Ovary (tissue), 9 donors: Measurements from ENCODE around the gene SMIM1. TPM values are rescaled to one million over a fixed set of nuclear protein-coding genes. Genes with fewer than 3 reads are reported as not detected.

ENCODE experiments used
- DNase-seq, 5 donors: peaks; one replicate each; pipeline ENCODE4 v3.0.0-alpha.2; 2019 to 2020
- H3K27ac ChIP-seq, 2 donors: fragments of 200-600 bp; one replicate each; pipeline versions ENCODE4 v1.5.1 to v1.8.0; 2019 to 2022
- H3K27me3 ChIP-seq: fragments of 200-600 bp; one replicate; pipeline ENCODE4 v1.8.0; 2022
- H3K36me3 ChIP-seq: fragments of 200-600 bp; sonication (generic); one replicate; pipeline ENCODE4 v1.5.1; 2019
- H3K4me1 ChIP-seq: one replicate; pipeline ENCODE4 v1.8.1; 2013; ENCODE audit warnings: mild to moderate bottlenecking, moderate library complexity; ENCODE audit not compliant: insufficient read depth
- H3K4me3 ChIP-seq: fragments of 200-600 bp; sonication (generic); one replicate; pipeline ENCODE4 v1.5.1; 2017
- H3K9me3 ChIP-seq, 2 donors: fragments of 200-600 bp in 1 of 2; sonication (generic) in 1 of 2; one replicate each; pipeline versions ENCODE4 v1.5.1 to v1.8.1; 2013 to 2019; ENCODE audit warnings: mild to moderate bottlenecking in 1 of 2, moderate library complexity in 1 of 2
- EP300 ChIP-seq: sonication (generic); formaldehyde crosslinking; IDR thresholded peaks from one replicate; pipeline ENCODE4 v1.6.1; 2017; ENCODE audit warnings: antibody characterized with exemption
- POLR2A ChIP-seq: fragments of 450-650 bp; IDR thresholded peaks from one replicate; pipeline ENCODE4 v1.6.1; 2017; ENCODE audit warnings: antibody characterized with exemption, mild to moderate bottlenecking, moderate library complexity
- WGBS, 3 donors: extraction: QIAGEN DNeasy Blood & Tissue Kit in 1 of 3; methylation state at CpG; one replicate each; pipeline versions ENCODE4 v1.1.5 to v1.1.7; 2013 to 2017; 5-methylcytosine and 5-hydroxymethylcytosine counted together
- intact Hi-C, 4 donors: fragments of 100-400 bp; cut with DNase I; formaldehyde crosslinking; loops; one replicate each; pipeline versions ENCODE4 v1.11.0 to v1.15.1; 2022 to 2023
- polyA plus RNA-seq, 2 donors: library from polyadenylated mRNA; stranded (reverse); fragments of 200-250 nt in 1 of 2; fragments of 350-450 nt in 1 of 2; fragmentation: Illumina TruSeq in 1 of 2; extraction: RNeasy Lipid Tissue Mini Kit (QIAGEN cat#74804) in 1 of 2; gene quantifications; one replicate each; pipeline ENCODE4 v1.2.3, GENCODE V29; 2013 to 2014
- total RNA-seq, 7 donors: library from RNA; depleted of rRNA in 2 of 7; stranded (reverse); fragments of >200 nt in 2 of 7; fragmentation: NEBNext Ultra II Directional in 3 of 7; extraction: Animal tissue kit (Norgen Biotek cat#: 25700) in 3 of 7; gene quantifications; one replicate each; pipeline versions ENCODE4 v1.1.0 to v1.2.4, GENCODE V29; 2016 to 2023
- TF ChIP-seq, protein P1 (sequence below), 3 donors: fragments of 450-650 bp in 2 of 3; fragments of 200-600 bp in 1 of 3; IDR thresholded peaks; one replicate each; pipeline versions ENCODE4 v1.5.1 to v1.8.0; 2016 to 2022; ENCODE audit warnings: antibody characterized with exemption in 3 of 3, mild to moderate bottlenecking in 1 of 3
- donor health status: DM: no; HTN: no; CAD: no; lungs with moderate emphysema.
- donor health status: DM: no; HTN: no; CAD: no.
- donor health status: Bipolar disorder and iron deficiency.
- donor health status: DM: yes; HTN: yes; CAD: no.
- donor health status: DM: no; HTN: no; CAD: no.
- donor health status: DM: yes; HTN: yes; CAD: no.

The SMIM1 gene
- total and polyA plus RNA-seq, 9 donors: 7.1 to 22.1 (median 18.7) TPM; not detected in 1

GRCh38 chr1:3773572-3774275 is 1.2 kb downstream of the SMIM1 start:
- Histone ChIP-seq H3K27me3 (no peaks in the 10 kb centered on the region), H3K36me3 (no peaks in the 10 kb centered on the region), H3K9me3 (no peaks in the 10 kb centered on the region), H3K4me1 (peaks cover 17% of the 10 kb centered on the region), H3K27ac (peak overlapping the region in 1 of 2 donors; percentile 76), H3K4me3 (no peak overlapping the region)
- WGBS, 3 donors: 71 to 79% (median 76%) methylated on average over 16 of the region's 16 CpGs
- intact Hi-C loops: no loop called here
- peak in 2 of 5 donors; percentile 44 to 48 for DNase-seq
- TF ChIP-seq POLR2A (no peak), EP300 (no peak)
- TF ChIP-seq, protein P1, sequence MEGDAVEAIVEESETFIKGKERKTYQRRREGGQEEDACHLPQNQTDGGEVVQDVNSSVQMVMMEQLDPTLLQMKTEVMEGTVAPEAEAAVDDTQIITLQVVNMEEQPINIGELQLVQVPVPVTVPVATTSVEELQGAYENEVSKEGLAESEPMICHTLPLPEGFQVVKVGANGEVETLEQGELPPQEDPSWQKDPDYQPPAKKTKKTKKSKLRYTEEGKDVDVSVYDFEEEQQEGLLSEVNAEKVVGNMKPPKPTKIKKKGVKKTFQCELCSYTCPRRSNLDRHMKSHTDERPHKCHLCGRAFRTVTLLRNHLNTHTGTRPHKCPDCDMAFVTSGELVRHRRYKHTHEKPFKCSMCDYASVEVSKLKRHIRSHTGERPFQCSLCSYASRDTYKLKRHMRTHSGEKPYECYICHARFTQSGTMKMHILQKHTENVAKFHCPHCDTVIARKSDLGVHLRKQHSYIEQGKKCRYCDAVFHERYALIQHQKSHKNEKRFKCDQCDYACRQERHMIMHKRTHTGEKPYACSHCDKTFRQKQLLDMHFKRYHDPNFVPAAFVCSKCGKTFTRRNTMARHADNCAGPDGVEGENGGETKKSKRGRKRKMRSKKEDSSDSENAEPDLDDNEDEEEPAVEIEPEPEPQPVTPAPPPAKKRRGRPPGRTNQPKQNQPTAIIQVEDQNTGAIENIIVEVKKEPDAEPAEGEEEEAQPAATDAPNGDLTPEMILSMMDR (IDR thresholded peaks at IDR 0.05): no peak

- H3K27ac ChIP-seq: peak overlapping the region in 1 of 2 donors; percentile 76
- intact Hi-C loops: no loop called here
- H3K4me1 ChIP-seq: peaks cover 17% of the 10 kb centered on the region
- H3K36me3 ChIP-seq: no peaks in the 10 kb centered on the region
- H3K9me3 ChIP-seq: no peaks in the 10 kb centered on the region
- 43 to 62% (median 50%) methylated on average over 18 to 19 of the region's 19 CpGs for WGBS, 3 donors
- TF ChIP-seq, protein P1 (IDR thresholded peaks at IDR 0.05): no peak
- TF ChIP-seq POLR2A: no peak
- TF ChIP-seq EP300: no peak
- DNase-seq: peak in 3 of 5 donors; percentile 47 to 61 (median 56)
- H3K4me3 ChIP-seq: no peak overlapping the region
- H3K27me3 ChIP-seq: no peaks in the 10 kb centered on the region
These were observed 1.9 kb downstream of the SMIM1 start for GRCh38 chr1:3774276-3774945.

DNA sequence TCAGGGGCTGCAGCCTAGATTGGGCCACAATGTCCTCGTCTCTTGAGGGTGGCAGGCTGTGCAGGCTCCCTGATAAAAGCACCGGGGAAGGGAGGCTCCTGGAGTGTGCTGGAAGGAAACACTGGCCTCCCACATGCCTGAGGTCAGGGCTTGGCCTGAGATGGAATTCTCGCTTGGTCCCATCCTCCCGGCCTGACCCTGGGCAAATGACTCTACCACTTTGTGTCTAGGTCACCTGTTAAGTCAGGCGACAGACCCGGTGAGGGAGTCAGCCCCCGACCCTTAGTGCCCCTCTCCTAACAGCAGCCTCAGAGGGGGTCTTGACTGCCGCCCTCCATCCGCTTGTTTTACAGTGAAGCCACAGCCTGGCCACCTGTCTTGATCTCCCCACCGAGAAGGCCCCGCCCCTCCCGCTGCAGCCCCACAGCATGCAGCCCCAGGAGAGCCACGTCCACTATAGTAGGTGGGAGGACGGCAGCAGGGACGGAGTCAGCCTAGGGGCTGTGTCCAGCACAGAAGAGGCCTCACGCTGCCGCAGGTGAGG is 2.5 kb downstream of the SMIM1 start:
- Histone ChIP-seq H3K27me3 (no peaks in the 10 kb centered on the region), H3K27ac (peak overlapping the region in 1 of 2 donors; percentile 76), H3K4me3 (no peak overlapping the region), H3K36me3 (no peaks in the 10 kb centered on the region), H3K4me1 (peaks cover 15% of the 10 kb centered on the region), H3K9me3 (no peaks in the 10 kb centered on the region)
- TF ChIP-seq, protein P1 (IDR thresholded peaks at IDR 0.05): no peak
- TF ChIP-seq POLR2A (no peak), EP300 (no peak)
- intact Hi-C loops: no loop called here
- DNase-seq: peak in 2 of 5 donors; percentile 43 to 64
- WGBS, 3 donors: 9 to 22% (median 22%) methylated on average over 11 to 17 of the region's 17 CpGs

DNA sequence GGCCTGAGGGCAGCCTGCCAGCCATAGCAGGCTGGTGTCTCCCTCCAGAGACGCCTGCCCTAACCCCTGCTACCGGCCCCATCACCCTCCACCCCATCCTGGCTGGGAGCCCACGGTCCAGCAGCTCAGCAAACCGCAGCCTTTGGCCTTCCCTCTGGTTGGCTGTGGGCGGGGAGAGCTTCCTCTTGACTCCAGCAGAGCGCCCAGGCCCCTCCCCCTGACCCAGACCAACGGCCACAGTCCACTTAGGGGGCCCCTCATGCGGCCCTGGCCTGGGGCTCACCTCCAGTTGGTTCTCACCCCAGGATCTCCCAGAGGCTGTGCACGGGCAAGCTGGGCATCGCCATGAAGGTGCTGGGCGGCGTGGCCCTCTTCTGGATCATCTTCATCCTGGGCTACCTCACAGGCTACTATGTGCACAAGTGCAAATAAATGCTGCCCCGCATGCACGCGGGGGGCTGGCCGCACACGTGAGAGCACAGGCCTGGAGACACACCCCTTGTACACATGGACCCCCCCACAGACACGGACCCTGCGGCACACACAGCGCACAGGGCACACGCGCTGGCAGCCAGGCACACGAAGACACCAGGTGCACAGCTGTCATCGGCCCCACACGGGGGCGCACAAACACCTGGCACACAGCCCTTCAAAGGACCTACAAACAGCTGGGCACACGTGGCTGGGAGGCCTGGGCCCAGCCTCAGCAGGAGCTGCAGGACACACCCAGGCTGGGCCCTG is 3.1 kb downstream of the SMIM1 start:
- no peak overlapping the region for H3K4me3 ChIP-seq

More for the DNA sequence above, 3.1 kb downstream of the SMIM1 start:
- H3K4me1 ChIP-seq: peaks cover 13% of the 10 kb centered on the region
- H3K36me3 ChIP-seq: no peaks in the 10 kb centered on the region
- H3K27me3 ChIP-seq: no peaks in the 10 kb centered on the region
- TF ChIP-seq EP300 (no peak), POLR2A (no peak)
- TF ChIP-seq, protein P1 (IDR thresholded peaks at IDR 0.05): peak in 1 of 3 donors; percentile 27
- intact Hi-C loops: no loop called here
- 6 to 24% (median 22%) methylated on average over 14 to 27 of the region's 27 CpGs for WGBS, 3 donors
- peak overlapping the region in 1 of 2 donors; percentile 76 for H3K27ac ChIP-seq
- peak; percentile 61 to 88 (median 80) for DNase-seq
- no peaks in the 10 kb centered on the region for H3K9me3 ChIP-seq
